GM21528 (cell line): ENCODE measurements around the gene MOK.
"Not testable (repeated sequence)": the region's sequence is repeated elsewhere in the genome, so short reads cannot be mapped to it uniquely, and the experiment has no call there.

ENCODE experiments used
- ATAC-seq: cut with Tn5 transposase; IDR thresholded peaks from one replicate; pipeline ENCODE4 v1.9.1; 2021; ENCODE audit warnings: mild to moderate bottlenecking, moderate library complexity; ENCODE audit not compliant: unreplicated experiment, low FRiP score

MOK gene

DNA sequence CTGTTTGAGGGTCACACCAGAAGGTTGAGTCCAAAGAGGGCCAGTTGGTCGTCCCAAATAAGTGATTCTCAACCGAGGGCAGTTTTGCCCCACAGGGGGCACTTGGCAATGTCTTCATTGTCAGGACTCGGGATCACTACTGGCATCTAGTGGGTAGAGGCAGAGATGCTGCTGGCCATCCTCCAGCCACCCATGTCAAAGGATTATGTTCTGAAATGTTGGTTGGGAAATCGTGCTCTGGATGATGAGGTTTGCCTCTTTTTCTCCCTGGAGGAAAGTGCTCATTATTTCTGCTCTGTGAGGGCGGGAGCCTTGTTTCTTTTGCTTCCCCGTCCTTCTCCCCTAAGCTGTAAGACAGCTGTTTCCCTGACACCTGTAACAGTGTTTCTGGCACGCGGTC is 18.1 kb upstream of the MOK start:
- ATAC-seq, result no peak

DNA sequence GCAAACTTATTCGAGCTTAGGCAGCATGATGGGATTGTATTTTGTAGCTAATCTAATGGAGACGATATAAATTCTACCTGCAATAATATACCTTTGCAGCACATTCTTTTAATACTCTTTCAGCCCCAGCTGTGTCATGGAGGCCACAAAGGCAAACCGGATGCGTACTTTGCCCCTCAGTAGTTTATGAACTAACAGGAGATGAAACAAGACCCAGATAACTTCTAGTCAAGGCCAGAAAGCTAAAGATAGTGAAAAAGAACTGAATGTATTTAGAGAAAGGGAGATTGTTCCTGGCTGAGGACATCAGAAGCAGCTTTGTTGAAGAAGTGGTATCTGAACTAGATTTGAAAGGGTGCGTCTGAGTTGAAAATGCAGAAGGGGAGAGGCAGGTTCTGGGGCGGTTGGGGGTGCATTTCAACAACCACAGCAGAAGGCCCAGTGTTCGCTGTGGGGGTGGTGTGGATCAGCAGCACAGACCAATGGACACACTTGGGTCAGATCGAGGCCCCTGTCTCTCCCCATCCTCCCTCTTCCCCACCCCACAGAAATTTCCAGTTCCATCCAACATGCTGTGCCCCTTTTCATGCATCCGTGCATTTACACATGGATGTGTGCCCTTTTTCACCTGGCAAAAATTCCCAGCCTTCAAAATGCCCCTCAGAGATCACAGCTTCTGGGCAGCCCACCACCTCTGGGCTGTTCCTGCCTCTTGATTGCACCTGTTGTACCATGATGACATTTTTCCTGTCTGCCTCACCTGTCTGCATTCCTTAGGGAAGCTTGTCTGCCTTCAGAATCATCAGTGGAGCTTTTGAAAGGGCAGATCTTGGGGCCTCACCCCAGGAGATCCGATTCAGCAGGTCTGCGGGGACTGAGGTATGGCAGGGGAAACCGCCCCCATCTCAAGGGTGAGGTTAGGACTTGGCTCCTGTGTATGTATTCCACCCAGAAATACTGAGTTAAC is 16.8 kb upstream of the MOK start:
- ATAC-seq, result no peak

DNA sequence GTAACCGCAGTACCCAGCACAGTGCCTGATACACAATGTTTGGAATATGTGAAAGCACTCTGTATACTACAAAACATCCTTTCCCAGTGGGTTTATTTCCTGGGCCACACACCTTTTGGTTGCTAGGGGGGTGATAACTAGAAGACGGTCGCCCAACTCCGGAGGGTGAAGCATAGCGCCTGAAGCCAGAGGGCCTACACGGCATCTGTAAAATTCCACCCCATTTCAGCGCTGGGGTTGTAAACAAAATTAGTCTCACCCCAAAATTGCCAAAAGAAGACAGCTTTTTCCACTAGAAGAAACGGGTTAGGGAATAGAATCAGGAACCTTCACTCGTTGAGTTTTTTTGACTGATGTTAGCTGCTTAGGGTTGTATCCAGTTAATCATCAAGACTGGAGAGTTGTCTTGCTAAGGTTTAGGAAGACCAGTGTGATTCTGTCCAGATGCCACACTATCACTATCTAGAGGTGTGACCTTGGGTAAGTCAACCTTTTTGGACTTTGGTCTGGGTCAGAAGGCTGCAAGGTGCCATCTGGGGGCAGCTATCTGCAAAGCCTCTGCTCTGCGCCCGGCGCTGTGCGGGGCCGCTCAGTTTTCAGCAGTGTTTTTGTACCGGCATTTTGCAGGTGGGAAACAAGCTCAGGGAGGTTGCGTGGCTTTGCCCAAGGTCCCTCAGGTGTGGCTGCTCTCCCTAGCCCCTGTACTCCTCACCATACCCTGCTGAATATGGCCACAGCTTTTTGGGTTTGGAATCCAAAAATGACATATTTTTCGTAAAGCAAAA is 15.9 kb upstream of the MOK start:
- no peak for ATAC-seq

DNA sequence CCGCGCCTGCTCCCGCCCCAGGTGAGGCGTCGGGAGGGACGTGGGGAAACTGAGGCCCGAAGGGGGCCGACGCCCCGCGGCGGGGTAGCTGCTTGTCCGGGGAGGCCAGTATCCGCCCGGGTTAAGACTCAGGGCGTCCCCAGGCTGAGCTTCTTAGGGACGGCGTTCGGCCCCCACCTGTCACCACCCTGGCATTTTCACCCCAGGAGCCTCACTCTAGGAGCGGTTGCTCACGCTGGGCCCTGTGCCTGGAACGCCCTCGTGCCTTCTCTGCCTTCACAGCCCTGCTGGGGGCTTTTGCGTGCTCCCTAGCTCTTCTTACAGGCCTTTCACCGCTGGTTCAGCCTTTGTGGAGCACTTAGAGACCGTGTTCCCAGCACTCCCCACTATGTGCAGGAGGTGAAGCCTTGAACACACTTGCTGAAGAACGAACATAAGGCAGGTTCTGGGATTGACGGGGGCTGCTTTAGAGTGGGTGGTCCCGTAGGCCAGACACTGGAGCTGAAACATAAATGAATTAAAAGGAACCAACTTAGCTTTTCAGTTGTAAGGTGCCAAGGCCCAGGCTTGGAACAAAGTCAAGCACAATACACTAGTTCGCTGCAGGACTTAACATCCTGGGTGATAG is 15.2 kb upstream of the MOK start:
- peak; percentile 5 for ATAC-seq

DNA sequence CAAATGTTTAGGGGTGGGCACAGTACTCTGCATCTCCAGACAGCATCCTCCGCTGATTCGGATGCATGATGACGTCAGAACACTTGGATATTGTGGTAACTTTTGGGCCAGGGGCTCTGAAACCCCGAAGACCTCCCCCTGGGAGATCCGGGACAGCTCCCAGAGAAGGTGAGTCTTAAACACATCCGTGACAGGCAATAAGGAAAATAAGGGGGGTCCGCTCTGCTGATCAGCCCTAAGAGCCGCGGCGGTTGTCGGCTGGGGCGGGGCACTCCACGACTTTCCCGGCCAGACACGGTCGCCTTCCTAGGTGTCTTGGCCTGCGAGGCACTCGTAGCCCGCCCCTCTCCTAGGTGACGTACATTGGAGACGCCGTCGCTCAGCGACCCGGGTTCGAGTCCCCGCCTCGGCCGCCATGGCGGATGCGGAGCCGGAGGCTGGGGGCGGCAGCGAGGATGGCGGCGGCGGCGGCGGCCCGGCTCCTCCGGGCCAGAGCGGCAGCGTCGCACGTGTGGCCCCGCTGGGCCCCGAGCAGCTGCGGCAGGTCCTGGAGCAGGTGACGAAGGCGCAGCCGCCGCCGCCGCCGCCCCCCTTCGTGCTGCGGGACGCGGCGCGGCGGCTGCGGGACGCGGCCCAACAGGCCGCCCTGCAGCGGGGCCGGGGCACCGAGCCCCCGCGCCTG is 14.5 kb upstream of the MOK start, which contains the start of gene ZNF839:
ZNF839 (plus strand) TSS at position 396 of the 682 bp plus-strand sequence; CDS start at position 416, 20 bp downstream.
- ATAC-seq, result peak; percentile 54

DNA sequence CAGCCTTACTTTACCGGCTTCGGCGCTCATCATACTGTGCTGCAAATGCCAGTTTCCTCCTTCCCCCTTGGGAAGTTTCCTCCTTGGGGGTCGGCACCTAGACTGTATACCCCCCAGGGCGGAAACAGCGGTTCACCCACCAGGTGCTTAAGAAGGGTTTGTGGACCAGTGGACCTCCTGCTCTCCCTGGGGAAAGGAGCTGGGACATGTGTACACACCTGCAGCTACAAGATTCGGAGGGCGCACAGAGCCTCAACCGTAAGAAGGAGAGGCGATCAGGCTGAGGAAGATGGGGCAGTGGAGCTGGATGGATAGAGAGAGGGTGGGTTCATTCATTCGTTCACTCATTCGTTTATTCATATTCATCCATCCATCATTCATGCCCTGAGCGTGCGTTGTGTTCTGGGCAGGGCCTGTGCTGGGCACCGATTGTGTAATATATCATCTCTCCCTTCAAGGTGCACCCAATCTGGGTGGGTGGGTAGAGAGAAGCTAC is 13.9 kb upstream of the MOK start:
- ATAC-seq, result no peak

DNA sequence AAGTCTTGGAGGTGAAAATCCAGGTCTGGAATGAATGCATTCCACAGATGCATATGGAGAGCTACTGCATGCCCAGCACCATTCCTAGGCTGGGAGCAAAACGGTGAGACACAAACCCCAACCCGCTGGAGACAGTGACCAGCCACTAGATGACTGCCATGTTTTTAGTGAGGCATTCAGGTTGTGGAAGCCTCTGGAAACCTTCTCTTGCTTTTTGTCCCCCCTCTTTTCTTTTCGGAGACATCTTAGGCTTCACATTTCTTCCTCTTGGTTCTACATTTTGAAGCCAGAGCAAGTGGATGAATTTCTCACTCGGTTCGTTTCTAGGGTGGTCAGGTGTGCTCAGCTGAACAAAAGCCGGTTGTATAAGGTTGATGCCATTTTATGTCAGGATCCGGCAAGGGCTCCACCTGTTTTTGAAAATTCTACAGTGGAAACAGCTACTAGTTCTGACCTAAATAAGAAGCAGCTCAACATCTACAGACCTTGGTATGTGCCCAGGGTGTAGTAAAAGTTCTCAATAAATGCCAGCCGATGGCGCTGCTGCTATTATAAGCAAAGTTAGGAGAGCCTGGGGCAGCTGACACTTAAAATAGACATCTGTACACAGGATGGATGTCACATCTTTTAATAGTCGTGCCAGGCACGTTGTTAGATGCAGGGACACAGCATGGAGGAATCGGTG is 12.7 kb upstream of the MOK start:
- no peak for ATAC-seq

DNA sequence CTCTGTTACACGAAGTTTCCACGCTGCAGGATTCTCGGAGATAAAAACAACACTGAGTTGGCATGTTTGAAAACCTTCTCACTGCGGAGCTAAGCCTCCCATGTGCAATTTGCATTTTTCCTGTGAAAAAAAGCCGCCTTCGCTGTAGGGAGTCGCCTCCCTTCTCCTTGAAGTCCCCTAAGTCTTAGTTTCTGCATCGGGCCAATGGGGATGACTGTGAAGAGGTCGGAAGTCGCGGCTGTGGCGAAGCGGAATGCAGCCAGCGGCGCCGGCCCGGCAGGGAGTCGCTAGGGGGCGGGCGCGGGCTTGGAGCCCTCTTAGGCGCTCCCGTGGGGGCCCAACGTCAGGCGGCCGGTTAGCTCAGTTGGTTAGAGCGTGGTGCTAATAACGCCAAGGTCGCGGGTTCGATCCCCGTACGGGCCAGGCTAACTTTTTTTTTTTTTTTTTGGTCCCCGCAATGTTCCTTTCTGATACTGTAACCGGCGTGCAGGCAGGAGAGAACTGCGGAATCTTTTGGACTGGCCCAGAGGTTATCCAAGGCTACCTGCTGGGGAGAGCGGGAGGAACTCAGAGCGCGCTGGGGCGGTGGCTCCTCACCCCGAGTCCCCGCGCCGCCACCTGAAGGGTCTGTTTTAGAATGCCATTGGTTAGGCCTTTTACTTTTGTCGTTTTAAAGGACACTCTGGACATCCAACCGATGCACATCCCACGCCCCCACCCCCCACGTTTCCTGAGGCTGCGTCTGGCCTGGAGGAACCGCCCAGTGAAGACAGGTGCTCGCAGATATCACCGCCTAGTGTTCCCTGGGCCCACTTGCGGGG is 12.0 kb upstream of the MOK start:
- peak; percentile 53 for ATAC-seq

DNA sequence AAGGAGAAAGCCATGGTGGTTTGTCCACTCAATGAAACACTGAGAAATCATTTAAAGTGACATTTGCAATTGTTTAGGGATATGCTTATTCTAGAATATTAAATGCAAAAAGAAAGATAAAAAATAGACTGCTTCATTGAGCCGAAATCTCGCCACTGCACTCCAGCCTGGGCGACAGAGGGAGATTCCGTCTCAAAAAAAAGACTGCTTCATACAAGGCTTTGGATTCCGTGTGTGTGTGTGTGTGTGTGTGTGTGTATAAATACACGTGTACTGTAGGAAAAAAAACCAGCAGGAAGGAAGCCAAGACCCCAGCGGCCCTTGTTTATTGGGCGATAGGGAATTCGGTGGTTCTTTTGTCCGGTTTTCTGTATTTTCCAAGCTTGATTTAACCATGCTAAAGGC is 11.4 kb upstream of the MOK start:
- no peak for ATAC-seq

DNA sequence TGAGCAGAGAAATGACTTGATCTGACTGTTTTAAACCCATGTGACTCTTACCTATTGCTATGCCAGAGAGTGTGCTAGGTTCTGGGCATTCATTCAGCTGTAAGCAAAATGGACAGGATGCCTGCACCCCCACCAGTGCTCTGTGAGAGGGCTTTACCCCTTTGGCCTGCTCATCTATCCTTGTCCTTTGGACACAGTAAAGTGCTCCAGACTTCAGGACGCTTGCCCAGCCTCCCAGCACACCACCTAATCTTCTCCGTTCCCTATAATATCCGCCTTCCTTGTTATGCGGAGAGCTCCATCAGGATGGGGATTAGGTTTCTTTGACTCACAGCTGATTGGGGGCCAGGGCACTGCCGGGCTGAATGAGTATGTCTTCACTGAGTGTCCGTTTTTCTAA is 10.2 kb upstream of the MOK start:
- ATAC-seq, result no peak

DNA sequence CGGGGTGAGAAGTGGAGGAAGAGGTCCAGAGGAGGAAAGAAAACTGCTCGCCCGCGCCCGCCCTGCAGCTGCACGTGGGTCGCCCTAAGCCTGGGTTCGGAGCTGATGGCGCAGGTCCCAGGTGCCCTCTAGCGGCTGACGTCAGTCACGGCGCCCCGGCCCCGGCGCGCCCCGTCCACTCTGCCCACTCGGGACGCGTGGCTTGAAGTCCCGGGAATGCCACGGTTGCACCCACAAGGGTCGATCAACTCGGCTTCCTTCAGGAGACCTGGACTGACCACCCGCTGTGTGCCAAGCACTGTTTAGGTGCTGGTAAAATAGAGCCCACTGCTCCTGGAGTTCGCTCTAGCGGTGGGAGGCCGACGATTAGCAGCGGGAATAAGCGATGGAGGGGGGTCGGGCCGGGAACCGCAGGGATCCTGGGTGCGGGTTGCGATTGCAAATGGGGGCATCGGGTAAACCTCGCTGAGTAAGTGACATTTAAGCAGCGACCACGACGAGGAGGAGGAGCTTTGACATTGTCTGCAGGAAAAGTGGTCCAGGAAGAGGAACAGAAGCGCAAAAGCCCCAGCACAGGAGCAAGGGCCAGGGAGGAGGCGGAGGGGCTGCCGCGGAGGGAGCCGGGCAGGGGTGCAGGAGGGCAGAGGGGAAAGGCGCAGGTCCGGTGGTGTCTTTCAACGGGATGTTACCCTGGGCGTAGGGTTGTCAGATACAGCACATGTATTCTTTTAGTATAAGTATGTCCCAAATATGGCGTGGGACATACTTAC is 9.5 kb upstream of the MOK start:
- peak; percentile 63 for ATAC-seq

DNA sequence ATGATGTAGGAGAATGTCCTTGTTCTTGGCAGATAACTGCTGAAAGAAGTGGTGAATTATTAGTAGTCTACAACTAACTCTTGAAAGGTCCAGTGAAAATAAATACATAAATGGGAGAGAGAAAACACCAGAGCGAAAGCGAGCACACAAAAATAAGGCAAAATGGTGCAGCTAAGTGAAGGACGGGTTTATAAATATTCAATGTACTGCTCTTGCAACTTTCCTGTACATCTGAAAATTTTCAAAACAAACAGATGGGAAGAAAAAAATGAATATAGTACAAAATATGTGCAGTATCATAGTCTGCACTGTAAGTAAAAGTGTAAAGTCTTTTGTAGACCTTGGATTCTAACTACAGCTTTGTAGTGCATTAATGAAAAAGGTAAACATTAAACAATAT is 1.3 kb downstream of the MOK start:
- no peak for ATAC-seq

DNA sequence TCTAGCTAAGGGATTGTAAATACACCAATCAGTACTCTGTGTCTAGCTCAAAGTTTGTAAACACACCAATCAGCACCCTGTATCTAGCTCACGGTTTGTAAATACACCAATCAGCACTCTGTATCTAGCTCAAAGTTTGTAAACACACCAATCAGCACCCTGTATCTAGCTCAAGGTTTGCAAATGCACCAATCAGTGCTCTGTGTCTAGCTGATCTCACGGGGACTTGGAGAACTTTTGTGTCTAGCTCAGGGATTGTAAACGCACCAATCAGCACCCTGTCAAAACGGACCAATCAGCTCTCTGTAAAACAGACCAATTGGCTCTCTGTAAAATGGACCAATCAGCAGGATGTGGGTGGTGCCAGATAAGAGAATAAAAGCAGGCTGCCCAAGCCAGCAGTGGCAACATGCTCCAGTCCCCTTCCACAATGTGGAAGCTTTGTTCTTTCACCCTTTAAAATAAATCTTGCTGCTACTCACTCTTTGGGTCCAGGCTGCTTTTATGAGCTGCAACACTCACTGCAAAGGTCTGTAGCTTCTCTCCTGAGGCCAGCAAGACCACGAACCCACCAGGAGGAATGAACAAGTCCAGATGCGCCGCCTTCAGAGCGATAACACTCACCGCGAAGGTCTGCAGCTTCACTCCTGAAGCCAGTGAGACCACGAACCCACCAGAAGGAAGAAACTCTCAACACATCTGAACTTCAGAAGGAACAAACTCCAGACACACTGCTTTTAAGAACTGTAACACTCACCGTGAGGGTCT is 6.5 kb downstream of the MOK start:
- ATAC-seq, result not testable (repeated sequence)

DNA sequence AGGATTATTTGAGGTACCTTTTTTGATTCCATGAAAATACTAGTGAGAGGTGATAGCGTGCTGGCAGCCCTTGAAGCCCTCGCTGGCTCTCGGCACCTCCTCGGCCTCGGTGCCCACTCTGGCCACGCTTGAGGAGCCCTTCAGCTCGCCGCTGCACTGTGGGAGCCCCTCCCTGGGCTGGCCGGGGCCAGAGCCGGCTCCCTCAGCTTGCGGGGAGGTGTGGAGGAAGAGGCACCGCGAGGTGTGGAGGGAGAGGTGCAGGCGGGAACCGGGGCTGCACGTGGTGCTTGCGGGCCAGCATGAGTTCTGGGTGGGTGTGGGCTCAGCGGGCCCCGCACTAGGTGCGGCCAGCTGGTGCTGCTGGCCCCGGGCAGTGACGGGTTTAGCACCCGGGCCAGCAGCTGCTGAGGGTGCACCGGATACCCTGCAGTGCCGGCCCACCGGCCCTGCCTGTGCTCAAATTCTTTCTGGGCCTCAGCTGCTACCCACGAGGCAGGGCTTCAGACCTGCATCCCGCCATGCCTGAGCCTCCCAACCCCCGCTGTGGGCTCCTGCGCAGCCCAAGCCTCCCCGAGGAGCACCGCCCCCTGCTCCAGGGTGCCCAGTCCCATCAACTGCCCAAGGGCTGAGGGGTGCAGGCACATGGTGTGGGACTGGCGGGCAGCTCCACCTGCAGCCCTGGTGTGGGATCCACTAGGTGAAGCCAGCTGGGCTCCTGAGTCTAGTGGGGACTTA is 7.4 kb downstream of the MOK start:
- ATAC-seq, result no peak

DNA sequence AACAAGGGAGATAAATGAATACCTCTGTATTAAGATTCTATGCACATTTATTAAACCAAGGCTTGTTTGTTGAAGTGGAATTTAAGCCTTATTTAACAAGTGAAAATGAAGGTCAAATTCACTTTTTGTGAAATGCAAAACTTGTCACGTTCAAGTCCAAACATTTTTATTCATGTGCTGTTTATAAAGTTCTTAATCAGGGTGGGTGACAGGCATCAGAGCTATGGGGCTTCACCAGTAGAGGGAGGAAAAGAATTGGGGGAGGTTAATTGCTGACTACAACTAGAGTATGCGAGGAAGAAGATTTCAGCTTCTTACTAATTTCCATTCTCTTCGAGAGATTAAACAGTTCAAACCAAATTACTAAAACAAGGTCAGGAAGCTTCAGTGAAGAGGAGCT is 9.7 kb downstream of the MOK start:
- ATAC-seq, result no peak

DNA sequence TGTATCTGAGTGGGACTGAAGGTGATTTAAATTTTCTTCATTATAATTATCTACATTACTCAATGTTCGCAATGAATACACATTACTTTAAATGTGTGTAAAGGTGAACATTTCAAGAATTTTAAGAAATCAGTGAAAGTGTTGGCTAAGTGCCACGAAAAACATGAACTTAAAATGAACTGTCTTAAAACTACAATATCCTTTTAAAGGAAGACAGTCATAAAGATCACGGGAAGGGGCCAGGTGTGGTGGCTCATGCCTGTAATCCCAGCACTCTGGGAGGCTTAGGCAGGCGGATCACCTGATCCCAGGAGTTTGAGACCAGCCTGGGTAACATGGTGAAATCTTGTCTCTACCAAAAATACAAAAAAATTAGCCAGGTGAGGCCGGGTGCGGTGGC is 11.2 kb downstream of the MOK start:
- ATAC-seq, result no peak

DNA sequence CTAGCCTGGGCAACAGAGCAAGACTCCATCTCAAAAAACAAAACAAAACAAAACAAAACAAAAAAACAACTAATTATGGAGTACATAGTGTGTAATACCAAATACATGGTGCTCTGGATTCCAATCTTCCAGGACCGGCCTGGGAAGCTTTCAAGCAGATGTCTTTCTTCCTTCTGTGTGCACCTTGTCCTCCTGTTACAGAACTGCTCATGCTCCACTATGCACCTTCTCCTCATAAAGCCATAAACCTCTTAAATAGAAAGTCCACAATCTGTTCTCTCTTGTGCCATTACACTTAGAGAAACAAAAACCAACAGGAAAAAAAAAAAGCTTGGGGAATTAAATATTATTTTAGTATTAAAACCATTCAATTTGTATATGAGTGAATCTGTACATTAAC is 12.5 kb downstream of the MOK start:
- no peak for ATAC-seq
